IMR-90 (cell line): ENCODE data around the gene BPIFA3. TPM values are rescaled to one million over a fixed set of nuclear protein-coding genes. Genes with fewer than 3 reads are reported as not detected.

ENCODE experiments used
- ATAC-seq: fragments of 200-7000 bp; cut with Tn5 transposase; 2 replicates; pipeline ENCODE4 v1.9.1; 2020; ENCODE audit warnings: low read depth, mild to moderate bottlenecking, moderate library complexity
- BruUV-seq: library from RNA; stranded (reverse); fragments of 400-500 nt; replicated peaks from 2 replicates; lab custom pipeline; 2021; lab: Mats Ljungman, UMichigan
- CTCF ChIA-PET: fragments of 300-600 bp; formaldehyde crosslinking; extraction: SDS; loops from one replicate; lab custom pipeline; 2021; ENCODE audit warnings: antibody characterized with exemption; lab: Yijun Ruan, JAX
- POLR2A ChIA-PET: fragments of 300-600 bp; sonication (Branson Sonifier 250); formaldehyde crosslinking; loops from one replicate; lab custom pipeline; 2022; ENCODE audit warnings: antibody characterized with exemption; ENCODE audit not compliant: unreplicated experiment; lab: Charles Lee
- DNase-seq: peaks from one replicate; pipeline ENCODE4 v3.0.0; 2013
- H2AFZ ChIP-seq: replicated peaks from 2 replicates; pipeline ENCODE3; 2013; ENCODE audit warnings: low read length, mild to moderate bottlenecking; ENCODE audit not compliant: poor library complexity
- H2AK5ac ChIP-seq: 2 replicates; pipeline ENCODE4 v1.6.1; 2013; ENCODE audit warnings: low read depth, low read length, inconsistent platforms
- H2AK9ac ChIP-seq: replicated peaks from 2 replicates; pipeline ENCODE3; 2013; ENCODE audit warnings: mild to moderate bottlenecking, low read depth, low read length, moderate library complexity; ENCODE audit not compliant: poor library complexity
- H2BK120ac ChIP-seq: 2 replicates; pipeline ENCODE4 v1.6.1; 2013; ENCODE audit warnings: low read depth, low read length, inconsistent platforms
- H2BK15ac ChIP-seq: 3 replicates; pipeline ENCODE4 v1.6.1; 2013; ENCODE audit warnings: low read depth, low read length, inconsistent platforms
- H2BK20ac ChIP-seq: 2 replicates; pipeline ENCODE4 v1.6.1; 2013; ENCODE audit warnings: low read depth, mild to moderate bottlenecking, inconsistent platforms, low read length, moderate library complexity
- H2BK5ac ChIP-seq: 2 replicates; pipeline ENCODE4 v1.6.1; 2013; ENCODE audit warnings: mild to moderate bottlenecking, low read depth, low read length, inconsistent platforms; ENCODE audit not compliant: poor library complexity, severe bottlenecking
- H3K14ac ChIP-seq: replicated peaks from 2 replicates; pipeline ENCODE4 v1.6.1; 2013; ENCODE audit warnings: low read depth, low read length, inconsistent platforms
- H3K18ac ChIP-seq: 2 replicates; pipeline ENCODE4 v1.6.1; 2013; ENCODE audit warnings: low read depth, low read length, control low read depth
- H3K23ac ChIP-seq: 2 replicates; pipeline ENCODE4 v1.6.1; 2013; ENCODE audit warnings: low read depth, low read length, inconsistent platforms
- H3K27ac ChIP-seq: 2 replicates; pipeline ENCODE4 v1.5.1; 2013; ENCODE audit warnings: mild to moderate bottlenecking, control low read depth, low read length; ENCODE audit not compliant: insufficient read depth
- H3K27me3 ChIP-seq: 2 replicates; pipeline ENCODE4 v1.6.1; 2013; ENCODE audit warnings: low read length; ENCODE audit not compliant: control insufficient read depth, insufficient read depth
- H3K36me3 ChIP-seq: 2 replicates; pipeline ENCODE4 v1.6.1; 2013; ENCODE audit warnings: low read length, mixed read lengths; ENCODE audit not compliant: control insufficient read depth, insufficient read depth
- H3K4ac ChIP-seq: 2 replicates; pipeline ENCODE4 v1.6.1; 2013; ENCODE audit warnings: low read depth, low read length, inconsistent platforms
- H3K4me1 ChIP-seq: 2 replicates; pipeline ENCODE4 v1.6.1; 2013; ENCODE audit warnings: low read length, mixed read lengths; ENCODE audit not compliant: control insufficient read depth, insufficient read depth
- H3K4me2 ChIP-seq: 2 replicates; pipeline ENCODE4 v1.6.1; 2013; ENCODE audit warnings: low read depth, mild to moderate bottlenecking, control low read depth, low read length, moderate library complexity
- H3K4me3 ChIP-seq: 2 replicates; pipeline ENCODE4 v1.5.1; 2013; ENCODE audit warnings: low read depth, mild to moderate bottlenecking, control low read depth, low read length, moderate library complexity; ENCODE audit not compliant: insufficient read depth
- H3K56ac ChIP-seq: 2 replicates; pipeline ENCODE4 v1.6.1; 2013; ENCODE audit warnings: low read length, inconsistent platforms; ENCODE audit not compliant: insufficient read depth; ENCODE audit errors: extremely low read depth
- H3K79me1 ChIP-seq, 2 experiments: 2 replicates each; pipeline ENCODE4 v1.6.1; 2013; ENCODE audit warnings: low read length in 2 of 2, inconsistent platforms in 1 of 2, low read depth in 1 of 2
- H3K9ac ChIP-seq: 2 replicates; pipeline ENCODE4 v1.6.1; 2013; ENCODE audit warnings: low read depth, low read length, control low read depth
- H3K9me1 ChIP-seq: 2 replicates; pipeline ENCODE4 v1.6.1; 2013; ENCODE audit warnings: low read length, inconsistent platforms; ENCODE audit not compliant: insufficient read depth
- H3K9me3 ChIP-seq: 2 replicates; pipeline ENCODE4 v1.6.1; 2013; ENCODE audit warnings: low read length; ENCODE audit not compliant: control insufficient read depth, insufficient read depth
- H4K20me1 ChIP-seq: 2 replicates; pipeline ENCODE4 v1.6.1; 2013; ENCODE audit warnings: low read length, inconsistent platforms; ENCODE audit not compliant: insufficient read depth
- H4K5ac ChIP-seq: 2 replicates; pipeline ENCODE4 v1.6.1; 2013; ENCODE audit warnings: mild to moderate bottlenecking, low read depth, low read length, control low read depth
- H4K8ac ChIP-seq, 2 experiments: 2 replicates each; pipeline ENCODE4 v1.6.1; 2013; ENCODE audit warnings: low read depth in 2 of 2, low read length in 2 of 2, control low read depth in 1 of 2, inconsistent platforms in 1 of 2
- H4K91ac ChIP-seq: 2 replicates; pipeline ENCODE4 v1.6.1; 2013; ENCODE audit warnings: low read depth, low read length, inconsistent platforms; ENCODE audit not compliant: insufficient read depth
- FOS ChIP-seq: fragments of 150-350 bp; IDR thresholded peaks from 2 replicates; pipeline ENCODE4 v1.6.1; 2016; ENCODE audit warnings: low read depth, low read length
- MAZ ChIP-seq: IDR thresholded peaks from 2 replicates; pipeline ENCODE4 v1.6.1; 2012; ENCODE audit warnings: low read depth, mild to moderate bottlenecking, low read length, improper control_type of control experiment, moderate library complexity, borderline replicate concordance
- NFE2L2 ChIP-seq: fragments of 150-350 bp; IDR thresholded peaks from 2 replicates; pipeline ENCODE4 v1.6.1; 2016; ENCODE audit warnings: low read depth, mild to moderate bottlenecking, low read length
- RAD21 ChIP-seq: IDR thresholded peaks from 2 replicates; pipeline ENCODE4 v1.6.1; 2012; ENCODE audit warnings: low read length, improper control_type of control experiment
- whole genome bisulfite sequencing, 2 experiments: methylation state at CpG; one replicate each; pipeline versions ENCODE4 v1.1.5 to v1.1.7; 2013; ENCODE audit warnings: missing lambda C conversion rate in 2 of 2; ENCODE audit not compliant: insufficient read length in 1 of 2; ENCODE audit errors: extremely low coverage in 2 of 2; 5-methylcytosine and 5-hydroxymethylcytosine counted together
- dilution Hi-C: fragments of 300-500 bp; cut with HindIII; formaldehyde crosslinking; loops from one replicate; pipeline ENCODE4 v1.14.3; 2018; ENCODE audit warnings: low sequenced_read_pairs; ENCODE audit not compliant: unreplicated experiment
- in situ Hi-C: fragments of 300-500 bp; cut with MboI; formaldehyde crosslinking; loops from 3 replicates; pipeline ENCODE4 v1.14.3; 2019; ENCODE audit warnings: low sequenced_read_pairs, inconsistent platforms, mixed read lengths
- intact Hi-C: fragments of 100-400 bp; cut with micrococcal nuclease; formaldehyde crosslinking; loops from 2 replicates; pipeline ENCODE4 v1.10.0; 2022
- polyA plus RNA-seq, 3 experiments: library from polyadenylated mRNA; depleted of rRNA; stranded (reverse); fragments of >200 nt; gene quantifications; 2 replicates each; pipeline ENCODE4 v1.2.3, GENCODE V29; 2012; ENCODE audit warnings: low replicate concordance in 1 of 3
- total RNA-seq: library from RNA; depleted of rRNA; stranded (reverse); fragments of >200 nt; gene quantifications from 2 replicates; pipeline ENCODE4 v1.2.3, GENCODE V29; 2012
- TF ChIP-seq, protein P1 (sequence below): fragments of 150-350 bp; IDR thresholded peaks from 2 replicates; pipeline ENCODE4 v1.6.1; 2017; ENCODE audit warnings: mild to moderate bottlenecking, antibody characterized with exemption, low read length, low read depth
- TF ChIP-seq, protein P2 (sequence below): conservative IDR thresholded peaks from 2 replicates; pipeline ENCODE4 v1.5.1; 2012; ENCODE audit warnings: mild to moderate bottlenecking, low read depth, low read length, improper control_type of control experiment

Gene BPIFA3
- total and polyA plus RNA-seq, 2 of the 4 experiments (the other 2 are of a cell fraction), result not detected

- TF ChIP-seq, protein P1, sequence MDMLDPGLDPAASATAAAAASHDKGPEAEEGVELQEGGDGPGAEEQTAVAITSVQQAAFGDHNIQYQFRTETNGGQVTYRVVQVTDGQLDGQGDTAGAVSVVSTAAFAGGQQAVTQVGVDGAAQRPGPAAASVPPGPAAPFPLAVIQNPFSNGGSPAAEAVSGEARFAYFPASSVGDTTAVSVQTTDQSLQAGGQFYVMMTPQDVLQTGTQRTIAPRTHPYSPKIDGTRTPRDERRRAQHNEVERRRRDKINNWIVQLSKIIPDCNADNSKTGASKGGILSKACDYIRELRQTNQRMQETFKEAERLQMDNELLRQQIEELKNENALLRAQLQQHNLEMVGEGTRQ, result no peak
- TF ChIP-seq FOS (no peak), RAD21 (no peak), NFE2L2 (no peak), MAZ (no peak)
- TF ChIP-seq, protein P2, sequence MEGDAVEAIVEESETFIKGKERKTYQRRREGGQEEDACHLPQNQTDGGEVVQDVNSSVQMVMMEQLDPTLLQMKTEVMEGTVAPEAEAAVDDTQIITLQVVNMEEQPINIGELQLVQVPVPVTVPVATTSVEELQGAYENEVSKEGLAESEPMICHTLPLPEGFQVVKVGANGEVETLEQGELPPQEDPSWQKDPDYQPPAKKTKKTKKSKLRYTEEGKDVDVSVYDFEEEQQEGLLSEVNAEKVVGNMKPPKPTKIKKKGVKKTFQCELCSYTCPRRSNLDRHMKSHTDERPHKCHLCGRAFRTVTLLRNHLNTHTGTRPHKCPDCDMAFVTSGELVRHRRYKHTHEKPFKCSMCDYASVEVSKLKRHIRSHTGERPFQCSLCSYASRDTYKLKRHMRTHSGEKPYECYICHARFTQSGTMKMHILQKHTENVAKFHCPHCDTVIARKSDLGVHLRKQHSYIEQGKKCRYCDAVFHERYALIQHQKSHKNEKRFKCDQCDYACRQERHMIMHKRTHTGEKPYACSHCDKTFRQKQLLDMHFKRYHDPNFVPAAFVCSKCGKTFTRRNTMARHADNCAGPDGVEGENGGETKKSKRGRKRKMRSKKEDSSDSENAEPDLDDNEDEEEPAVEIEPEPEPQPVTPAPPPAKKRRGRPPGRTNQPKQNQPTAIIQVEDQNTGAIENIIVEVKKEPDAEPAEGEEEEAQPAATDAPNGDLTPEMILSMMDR, result no peak
- no peak overlapping the region for H4K91ac ChIP-seq
- dilution Hi-C loops, result no loop called here
- no peak overlapping the region for H2BK15ac ChIP-seq
- H2BK120ac ChIP-seq, result no peak overlapping the region
- in situ Hi-C loops, result no loop called here
- H3K27me3 ChIP-seq, result peaks cover 23% of the 10 kb centered on the region
- intact Hi-C loops, result no loop called here
- H4K8ac ChIP-seq, result no peak overlapping the region
- BruUV-seq, result no TSS peak
- no peak overlapping the region for H3K27ac ChIP-seq
- ChIA-PET CTCF (no interaction called here), POLR2A (no interaction called here)
- no peak overlapping the region for H2BK20ac ChIP-seq
- H3K9me3 ChIP-seq, result no peaks in the 10 kb centered on the region
- H3K14ac ChIP-seq, result no peak overlapping the region
- H3K9me1 ChIP-seq, result no peaks in the 10 kb centered on the region
- no peak overlapping the region for H4K5ac ChIP-seq
- H3K79me1 ChIP-seq, result no peaks in the 10 kb centered on the region
- no CpG with 5 or more reads among the region's 3 CpGs for WGBS, 2 experiments
- no peak overlapping the region for H3K4me3 ChIP-seq
- no peak overlapping the region for H3K9ac ChIP-seq
- no peaks in the 10 kb centered on the region for H4K20me1 ChIP-seq
- no peak overlapping the region for H3K23ac ChIP-seq
- no peak overlapping the region for H2BK5ac ChIP-seq
- no peak for ATAC-seq
- H3K4ac ChIP-seq, result no peak overlapping the region
- H3K18ac ChIP-seq, result no peak overlapping the region
- no peak overlapping the region for H2AK9ac ChIP-seq
- H3K36me3 ChIP-seq, result no peaks in the 10 kb centered on the region
- H3K4me2 ChIP-seq, result no peak overlapping the region
- H2AFZ ChIP-seq, result no peak overlapping the region
- H2AK5ac ChIP-seq, result no peak overlapping the region
- H3K4me1 ChIP-seq, result no peaks in the 10 kb centered on the region
- H3K56ac ChIP-seq, result no peak overlapping the region
- no peak for DNase-seq
Measured at GRCh38 chr20:33275871-33276270, 58.7 kb downstream of the BPIFA3 start.
